GM19238 (cell line): ENCODE data around the gene TBC1D22A.

Experiments used
- DNase-seq: peaks from one replicate; pipeline ENCODE4 v3.0.0; 2011; ENCODE audit warnings: low spot score; ENCODE audit not compliant: insufficient read length

The TBC1D22A gene

GRCh38 chr22:46856661-46857060 is 94.2 kb downstream of the TBC1D22A start:
- DNase-seq: no peak

GRCh38 chr22:46857142-46857884 is 94.9 kb downstream of the TBC1D22A start:
- DNase-seq: no peak

- no peak for DNase-seq
Measured at GRCh38 chr22:46857885-46858143, 95.4 kb downstream of the TBC1D22A start.

GRCh38 chr22:46858181-46858771 is 95.8 kb downstream of the TBC1D22A start:
- DNase-seq: no peak

- no peak for DNase-seq
Measured at GRCh38 chr22:46860562-46860961, 98.1 kb downstream of the TBC1D22A start.

GRCh38 chr22:46861468-46862367 is 99.3 kb downstream of the TBC1D22A start:
- no peak for DNase-seq

GRCh38 chr22:46862418-46863324 is 100.2 kb downstream of the TBC1D22A start:
- DNase-seq: no peak

- no peak for DNase-seq
Measured at GRCh38 chr22:46863794-46864193, 101.3 kb downstream of the TBC1D22A start.

GRCh38 chr22:46864314-46865051 is 102.0 kb downstream of the TBC1D22A start:
- no peak for DNase-seq

GRCh38 chr22:46865052-46865434 is 102.6 kb downstream of the TBC1D22A start:
- no peak for DNase-seq

GRCh38 chr22:46865642-46866041 is 103.2 kb downstream of the TBC1D22A start:
- DNase-seq: no peak

- DNase-seq: no peak
Measured at GRCh38 chr22:46866591-46866990, 104.1 kb downstream of the TBC1D22A start.

- no peak for DNase-seq
Measured at GRCh38 chr22:46867106-46867505, 104.7 kb downstream of the TBC1D22A start.

- no peak for DNase-seq
Measured at GRCh38 chr22:46869329-46869728, 106.9 kb downstream of the TBC1D22A start.

- no peak for DNase-seq
Measured at GRCh38 chr22:46869831-46870441, 107.5 kb downstream of the TBC1D22A start.

- no peak for DNase-seq
Measured at GRCh38 chr22:46871826-46872225, 109.4 kb downstream of the TBC1D22A start.

GRCh38 chr22:46875089-46875488 is 112.6 kb downstream of the TBC1D22A start:
- no peak for DNase-seq

- no peak for DNase-seq
Measured at GRCh38 chr22:46876357-46876934, 114.0 kb downstream of the TBC1D22A start.

- DNase-seq: no peak
Measured at GRCh38 chr22:46878191-46878948, 115.9 kb downstream of the TBC1D22A start.
